Measurements from ENCODE around the gene TAOK3.

TAOK3 gene

DNA sequence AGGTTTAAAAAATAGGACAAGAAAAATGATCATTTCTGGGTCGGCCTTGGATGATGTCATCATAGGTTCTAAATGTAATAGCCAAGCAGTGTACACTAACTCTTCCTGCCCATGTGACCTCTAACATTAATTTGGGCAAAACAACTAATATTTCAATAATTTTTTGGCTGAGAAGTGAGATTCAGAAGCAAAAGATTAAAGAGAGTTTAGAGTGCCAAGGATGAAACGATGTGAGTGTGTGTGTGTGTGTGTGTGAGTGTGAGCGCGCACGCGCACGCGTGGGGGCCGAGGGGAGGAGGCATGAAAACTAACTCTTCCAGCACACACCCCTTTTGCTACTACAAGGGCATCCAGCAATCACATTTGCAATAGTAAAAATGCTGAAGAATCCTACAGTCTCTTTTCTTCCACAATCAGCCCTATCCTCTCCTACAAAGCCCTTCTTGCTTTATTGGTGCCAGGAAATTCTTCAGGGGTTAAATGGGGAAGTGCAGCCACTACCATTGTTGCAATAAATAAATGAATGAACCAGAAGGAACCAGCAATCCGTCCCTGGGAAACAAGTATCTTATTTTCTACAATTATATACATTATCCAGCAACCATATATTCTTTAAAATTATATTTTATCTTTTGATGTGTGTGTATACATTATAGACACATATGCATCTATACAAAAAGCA is 183.9 kb downstream of the TAOK3 start:
- no peak overlapping the region for H2AFZ ChIP-seq (ENCODE audit: low read depth, low read length, severe bottlenecking)
- no peaks in the 10 kb centered on the region for H3K27me3 ChIP-seq (ENCODE audit: low read length)
- H3K4me2 ChIP-seq (ENCODE audit: low read depth, low read length, poor library complexity, severe bottlenecking): no peak overlapping the region
- no peaks in the 10 kb centered on the region for H3K9me2 ChIP-seq (replicated peaks; ENCODE audit: insufficient read depth, low read length)
- no peak overlapping the region for H3K9ac ChIP-seq (ENCODE audit: low read length)
- H3K4me3 ChIP-seq (ENCODE audit: insufficient read depth, low read length, poor library complexity, severe bottlenecking): no peak overlapping the region
- H3K27ac ChIP-seq (ENCODE audit: low read depth, low read length): no peak overlapping the region
- peaks cover 4% of the 10 kb centered on the region; the same call in 1 of the 2 replicates for H3K36me3 ChIP-seq (ENCODE audit: low read length)
- no peaks in the 10 kb centered on the region for H4K20me1 ChIP-seq (ENCODE audit: low read depth, low read length)
- peaks cover 12% of the 10 kb centered on the region for H3F3A ChIP-seq (ENCODE audit: insufficient read depth)
- TF ChIP-seq, protein P1, sequence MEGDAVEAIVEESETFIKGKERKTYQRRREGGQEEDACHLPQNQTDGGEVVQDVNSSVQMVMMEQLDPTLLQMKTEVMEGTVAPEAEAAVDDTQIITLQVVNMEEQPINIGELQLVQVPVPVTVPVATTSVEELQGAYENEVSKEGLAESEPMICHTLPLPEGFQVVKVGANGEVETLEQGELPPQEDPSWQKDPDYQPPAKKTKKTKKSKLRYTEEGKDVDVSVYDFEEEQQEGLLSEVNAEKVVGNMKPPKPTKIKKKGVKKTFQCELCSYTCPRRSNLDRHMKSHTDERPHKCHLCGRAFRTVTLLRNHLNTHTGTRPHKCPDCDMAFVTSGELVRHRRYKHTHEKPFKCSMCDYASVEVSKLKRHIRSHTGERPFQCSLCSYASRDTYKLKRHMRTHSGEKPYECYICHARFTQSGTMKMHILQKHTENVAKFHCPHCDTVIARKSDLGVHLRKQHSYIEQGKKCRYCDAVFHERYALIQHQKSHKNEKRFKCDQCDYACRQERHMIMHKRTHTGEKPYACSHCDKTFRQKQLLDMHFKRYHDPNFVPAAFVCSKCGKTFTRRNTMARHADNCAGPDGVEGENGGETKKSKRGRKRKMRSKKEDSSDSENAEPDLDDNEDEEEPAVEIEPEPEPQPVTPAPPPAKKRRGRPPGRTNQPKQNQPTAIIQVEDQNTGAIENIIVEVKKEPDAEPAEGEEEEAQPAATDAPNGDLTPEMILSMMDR (IDR thresholded peaks at IDR 0.05; ENCODE audit: insufficient read depth, low read length, poor library complexity, severe bottlenecking): no peak
- TF ChIP-seq EZH2phosphoT487 (conservative IDR thresholded peaks at IDR 0.05; ENCODE audit: low read length): no peak
- no peaks in the 10 kb centered on the region for H3K79me2 ChIP-seq (ENCODE audit: insufficient read depth, low read length)
- no peaks in the 10 kb centered on the region for H3K9me3 ChIP-seq (ENCODE audit: insufficient read depth, low read length)

DNA sequence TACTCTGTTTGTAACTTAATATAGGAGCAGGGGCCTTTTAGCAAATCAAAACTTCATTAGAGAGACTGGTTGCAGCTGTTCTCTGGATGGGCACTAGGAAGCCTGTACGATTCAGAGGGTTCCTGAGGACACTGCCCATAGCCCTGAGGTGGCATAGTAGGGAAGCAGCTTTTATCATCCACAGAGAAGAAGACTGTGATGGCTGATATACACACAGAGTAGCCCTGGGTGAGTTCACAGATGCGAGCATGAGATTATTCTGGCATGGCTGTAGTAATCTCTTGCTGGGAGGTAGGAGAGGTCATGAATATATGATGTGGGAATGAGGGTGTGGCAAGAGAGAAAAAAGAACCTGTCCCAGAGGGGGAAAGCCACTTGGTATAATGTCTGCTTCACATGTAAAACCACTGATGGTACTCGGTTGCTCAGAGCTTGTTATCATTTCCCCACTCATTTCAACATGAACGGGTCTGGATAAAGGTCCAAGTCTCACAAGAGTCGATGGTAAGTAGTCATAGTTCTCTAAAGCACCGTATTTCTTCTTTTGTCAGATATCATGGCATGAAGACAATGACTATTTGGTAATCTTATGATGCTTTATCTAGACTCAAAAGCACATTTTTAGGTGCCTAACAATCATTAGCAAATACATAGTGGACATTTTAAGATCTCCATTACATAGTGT is 184.8 kb downstream of the TAOK3 start:
- H3K36me3 ChIP-seq (ENCODE audit: low read length): peaks cover 4% of the 10 kb centered on the region; the same call in 1 of the 2 replicates
- H3K27ac ChIP-seq (ENCODE audit: low read depth, low read length): no peak overlapping the region
- no peak overlapping the region for H2AFZ ChIP-seq (ENCODE audit: low read depth, low read length, severe bottlenecking)

DNA sequence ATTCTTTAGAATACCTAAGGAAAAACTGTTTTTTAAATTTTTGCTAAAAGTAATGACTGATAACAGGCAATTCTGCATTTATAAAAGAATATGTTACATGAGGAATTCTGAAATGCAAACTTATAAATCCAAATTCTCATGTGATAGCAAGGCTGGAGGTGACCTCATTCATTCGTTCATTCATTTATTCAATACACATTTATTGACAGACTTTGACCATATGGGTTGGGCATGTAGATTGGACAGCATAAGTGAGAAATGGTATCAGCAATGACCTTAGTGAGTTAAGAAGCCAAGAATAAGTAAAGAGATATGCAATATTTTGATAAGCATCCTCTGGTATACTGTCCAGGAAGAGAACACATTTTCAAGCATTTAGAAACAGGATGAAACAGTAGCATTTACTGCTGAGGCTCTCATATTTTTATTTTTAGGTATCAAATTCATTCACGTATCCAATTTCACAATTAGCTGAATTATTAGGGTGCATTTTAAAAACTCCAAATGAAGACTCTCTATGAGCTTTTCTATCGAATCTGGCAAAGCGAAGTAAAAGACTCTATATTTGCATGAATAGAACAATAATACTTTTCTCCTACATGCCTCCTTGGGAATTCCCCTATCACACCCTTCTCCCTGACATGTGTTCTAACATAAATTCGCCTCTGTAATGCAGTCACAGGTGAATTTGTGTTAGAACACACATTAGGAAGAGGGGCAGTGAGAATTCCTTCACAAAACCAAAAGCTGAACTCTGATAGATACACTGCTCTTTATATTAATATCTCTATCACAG is 186.9 kb downstream of the TAOK3 start:
- Histone ChIP-seq H3K4me3 (ENCODE audit: insufficient read depth, low read length, poor library complexity, severe bottlenecking) (no peak overlapping the region), H3K27me3 (ENCODE audit: low read length) (no peaks in the 10 kb centered on the region), H3K4me2 (ENCODE audit: low read depth, low read length, poor library complexity, severe bottlenecking) (no peak overlapping the region), H3K27ac (ENCODE audit: low read depth, low read length) (no peak overlapping the region), H2AFZ (ENCODE audit: low read depth, low read length, severe bottlenecking) (no peak overlapping the region), H3K9me3 (ENCODE audit: insufficient read depth, low read length) (no peaks in the 10 kb centered on the region), H4K20me1 (ENCODE audit: low read depth, low read length) (no peaks in the 10 kb centered on the region), H3K79me2 (ENCODE audit: insufficient read depth, low read length) (no peaks in the 10 kb centered on the region), H3K9ac (ENCODE audit: low read length) (no peak overlapping the region), H3K9me2 (replicated peaks; ENCODE audit: insufficient read depth, low read length) (no peaks in the 10 kb centered on the region), H3F3A (ENCODE audit: insufficient read depth) (peaks cover 24% of the 10 kb centered on the region), H3K36me3 (ENCODE audit: low read length) (peaks cover 3% of the 10 kb centered on the region; the same call in 1 of the 2 replicates)
- TF ChIP-seq, protein P1 (IDR thresholded peaks at IDR 0.05; ENCODE audit: insufficient read depth, low read length, poor library complexity, severe bottlenecking): no peak
- no peak for TF ChIP-seq EZH2phosphoT487 (conservative IDR thresholded peaks at IDR 0.05; ENCODE audit: low read length)

More for the DNA sequence above, 184.8 kb downstream of the TAOK3 start:
- Histone ChIP-seq H3K27me3 (ENCODE audit: low read length) (no peaks in the 10 kb centered on the region), H3K9me2 (replicated peaks; ENCODE audit: insufficient read depth, low read length) (no peaks in the 10 kb centered on the region), H3K79me2 (ENCODE audit: insufficient read depth, low read length) (no peaks in the 10 kb centered on the region), H3K9me3 (ENCODE audit: insufficient read depth, low read length) (no peaks in the 10 kb centered on the region), H3F3A (ENCODE audit: insufficient read depth) (peaks cover 21% of the 10 kb centered on the region), H4K20me1 (ENCODE audit: low read depth, low read length) (no peaks in the 10 kb centered on the region), H3K4me3 (ENCODE audit: insufficient read depth, low read length, poor library complexity, severe bottlenecking) (no peak overlapping the region), H3K9ac (ENCODE audit: low read length) (no peak overlapping the region), H3K4me2 (ENCODE audit: low read depth, low read length, poor library complexity, severe bottlenecking) (no peak overlapping the region)
- TF ChIP-seq, protein P1 (IDR thresholded peaks at IDR 0.05; ENCODE audit: insufficient read depth, low read length, poor library complexity, severe bottlenecking): no peak
- no peak for TF ChIP-seq EZH2phosphoT487 (conservative IDR thresholded peaks at IDR 0.05; ENCODE audit: low read length)

Data from SU-DHL-6 (cell line).